H1 (cell line): Measurements from ENCODE around the gene GMEB2. TPM values are rescaled to one million over a fixed set of nuclear protein-coding genes. Genes with fewer than 3 reads are reported as not detected.

Experiments
- CHD1 ChIP-seq: IDR thresholded peaks from 2 replicates; pipeline ENCODE4 v1.6.1; 2012; ENCODE audit warnings: low read depth, low read length, improper control_type of control experiment
- CREB1 ChIP-seq: IDR thresholded peaks from 2 replicates; pipeline ENCODE4 v1.6.1; 2012; ENCODE audit warnings: inconsistent platforms
- EP300 ChIP-seq, 2 experiments: IDR thresholded peaks; 1 replicate in 1 of 2; 2 replicates in 1 of 2; pipeline ENCODE4 v1.6.1; 2011 to 2012; ENCODE audit warnings: low read depth in 2 of 2, low read length in 2 of 2, mild to moderate bottlenecking in 2 of 2, borderline replicate concordance in 1 of 2, inconsistent platforms in 1 of 2, moderate library complexity in 1 of 2
- HDAC2 ChIP-seq, 2 experiments: fragments of 300-600 bp in 1 of 2; sonication (generic) in 1 of 2; IDR thresholded peaks; 2 replicates each; pipeline ENCODE4 v1.6.1; 2011 to 2012; ENCODE audit warnings: low read depth in 2 of 2, low read length in 2 of 2, mild to moderate bottlenecking in 2 of 2, moderate library complexity in 2 of 2, borderline replicate concordance in 1 of 2, inconsistent platforms in 1 of 2
- TCF12 ChIP-seq: IDR thresholded peaks from 2 replicates; pipeline ENCODE4 v1.6.1; 2011; ENCODE audit warnings: low read depth, mild to moderate bottlenecking, low read length
- polyA plus RNA-seq, 7 experiments: library from polyadenylated mRNA; depleted of rRNA in 3 of 7; stranded (reverse) in 5 of 7; unstranded in 2 of 7; fragments of >200 nt in 5 of 7; fragments of 200-250 nt in 2 of 7; gene quantifications; 1 replicate in 5 of 7; 2 replicates in 1 of 7; 4 replicates in 1 of 7; pipeline versions ENCODE4 v1.2.1 to v1.2.3, GENCODE V29; 2011 to 2013; ENCODE audit warnings: missing spikeins in 2 of 7, mixed read lengths in 2 of 7
- total RNA-seq: library from RNA; stranded (reverse); fragmentation: NEBNext Ultra II Directional; extraction: Animal tissue kit (Norgen Biotek cat#: 25700); gene quantifications from 2 replicates; pipeline ENCODE4 v1.2.1, GENCODE V29; 2021

GMEB2 gene
- total and polyA plus RNA-seq, 2 of the 8 experiments (the other 6 are each of a cell fraction or from before 2014, with no cell fraction given): 12.9 to 14.2 TPM

GRCh38 chr20:63570281-63571086, 56.4 kb downstream of the GMEB2 start (continued):
- TF ChIP-seq TCF12: no peak
- no peak for TF ChIP-seq CREB1
- no peak for TF ChIP-seq EP300 (IDR thresholded peaks at IDR 0.05; ENCODE audit: borderline replicate concordance in 1 of 2, low read depth in 2 of 2, low read length in 2 of 2)
- no peak for TF ChIP-seq CHD1
- no peak for TF ChIP-seq HDAC2 (IDR thresholded peaks at IDR 0.05; ENCODE audit: borderline replicate concordance in 1 of 2, low read depth in 2 of 2, low read length in 2 of 2)
